ENCODE measurements around the gene TRIM8.

DNA sequence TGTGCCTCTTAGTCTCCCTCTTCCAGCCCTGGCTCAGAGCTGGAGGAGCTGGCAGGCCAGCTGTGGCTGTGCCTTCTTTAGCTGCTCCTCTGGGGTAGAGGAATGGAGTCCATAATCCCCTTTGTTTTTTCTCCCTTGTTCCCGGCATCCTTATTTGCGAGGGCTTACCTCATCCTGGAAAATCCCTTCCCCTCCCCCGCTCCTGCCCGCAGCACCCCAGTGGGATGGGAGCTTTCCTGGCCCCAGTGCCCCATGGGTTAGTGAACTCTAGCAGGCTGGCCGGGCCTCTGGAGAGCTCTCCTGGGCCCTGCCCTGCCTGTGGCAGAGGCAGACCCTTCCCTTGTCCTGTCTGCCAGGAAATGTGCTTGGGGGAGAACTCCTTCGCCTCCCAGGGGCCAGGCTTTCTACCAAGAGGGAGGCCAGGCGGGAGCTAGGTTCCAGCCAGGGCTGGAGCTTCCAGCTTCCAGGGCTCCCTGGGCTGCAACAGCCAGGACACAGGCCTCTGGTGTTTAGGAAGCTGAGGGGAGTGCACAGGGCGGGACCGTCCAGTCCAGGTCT lies 16.5 kb upstream of the TRIM8 start:
- no peak for TF ChIP-seq MAX (IDR thresholded peaks at IDR 0.05)
- TF ChIP-seq RAD21 (IDR thresholded peaks at IDR 0.05; ENCODE audit: low read depth): no peak
- TF ChIP-seq EP300 (IDR thresholded peaks at IDR 0.05; ENCODE audit: borderline replicate concordance): no peak
